Uterus (tissue), 4 donors: Measurements from ENCODE around the gene SDK2. TPM values are rescaled to one million over a fixed set of nuclear protein-coding genes. Genes with fewer than 3 reads are reported as not detected.

Experiments
- DNase-seq, 2 donors: peaks; one replicate each; pipeline ENCODE4 v3.0.0-alpha.2; 2019 to 2020
- H3K27ac ChIP-seq, 2 donors: fragments of 200-600 bp; sonication (generic); 1 replicate in 1 of 2; 2 replicates in 1 of 2; pipeline ENCODE4 v1.5.1; 2016 to 2018
- H3K27me3 ChIP-seq, 2 donors: fragments of 200-600 bp; sonication (generic); one replicate each; pipeline ENCODE4 v1.5.1; 2018 to 2019; ENCODE audit warnings: control low read depth in 1 of 2
- H3K36me3 ChIP-seq, 2 donors: fragments of 200-600 bp; sonication (generic); one replicate each; pipeline ENCODE4 v1.5.1; 2019; ENCODE audit warnings: control low read depth in 1 of 2
- H3K4me1 ChIP-seq, 2 donors: fragments of 200-600 bp; sonication (generic); one replicate each; pipeline ENCODE4 v1.5.1; 2018 to 2019; ENCODE audit warnings: control low read depth in 1 of 2
- H3K4me3 ChIP-seq, 2 donors: fragments of 200-600 bp; sonication (generic); 1 replicate in 1 of 2; 2 replicates in 1 of 2; pipeline ENCODE4 v1.5.1; 2018 to 2019; ENCODE audit warnings: mild to moderate bottlenecking in 1 of 2
- H3K9me3 ChIP-seq, 2 donors: fragments of 200-600 bp; sonication (generic); one replicate each; pipeline ENCODE4 v1.5.1; 2019; ENCODE audit warnings: control low read depth in 1 of 2
- CTCF ChIP-seq, 4 experiments: fragments of 200-600 bp in 2 of 4; fragments of 450-650 bp in 2 of 4; sonication (generic) in 2 of 4; IDR thresholded peaks; one replicate each; pipeline ENCODE4 v1.5.1; 2016 to 2019; ENCODE audit warnings: antibody characterized with exemption in 4 of 4, mild to moderate bottlenecking in 2 of 4, moderate library complexity in 1 of 4
- POLR2A ChIP-seq, 2 donors: fragments of 450-650 bp; IDR thresholded peaks; one replicate each; pipeline ENCODE4 v1.6.1; 2016; ENCODE audit warnings: antibody characterized with exemption in 2 of 2, mild to moderate bottlenecking in 1 of 2, moderate library complexity in 1 of 2
- intact Hi-C: fragments of 100-400 bp; cut with DNase I; formaldehyde crosslinking; loops from one replicate; pipeline ENCODE4 v1.15.1; 2023; ENCODE audit warnings: low total_unique reads
- total RNA-seq, 4 donors: library from RNA; depleted of rRNA in 3 of 4; stranded (reverse); fragments of >200 nt in 3 of 4; gene quantifications; one replicate each; pipeline versions ENCODE4 v1.1.0 to v1.2.4, GENCODE V29; 2014 to 2023
- donor health status: DM: yes; HTN: yes; CAD: no.

The SDK2 gene
- total RNA-seq, 4 donors from 2014 or later: 1.1 to 5.0 TPM; not detected in 2

GRCh38 chr17:73359987-73360410 is 284.2 kb downstream of the SDK2 start:
- Histone ChIP-seq H3K4me1 (no peaks in the 10 kb centered on the region), H3K27ac (no peak overlapping the region), H3K27me3 (no peaks in the 10 kb centered on the region), H3K4me3 (no peak overlapping the region), H3K9me3 (no peaks in the 10 kb centered on the region), H3K36me3 (no peaks in the 10 kb centered on the region)
- intact Hi-C loops: no loop called here
- no peak for DNase-seq
- TF ChIP-seq POLR2A (IDR thresholded peaks at IDR 0.05): no peak
- TF ChIP-seq CTCF (IDR thresholded peaks at IDR 0.05): no peak

GRCh38 chr17:73359352-73359751 is 284.9 kb downstream of the SDK2 start:
- intact Hi-C loops: no loop called here
- TF ChIP-seq CTCF (IDR thresholded peaks at IDR 0.05): no peak
- TF ChIP-seq POLR2A (IDR thresholded peaks at IDR 0.05): no peak
- Histone ChIP-seq H3K4me3 (no peak overlapping the region), H3K27me3 (no peaks in the 10 kb centered on the region), H3K9me3 (no peaks in the 10 kb centered on the region), H3K27ac (no peak overlapping the region), H3K36me3 (no peaks in the 10 kb centered on the region), H3K4me1 (no peaks in the 10 kb centered on the region)
- DNase-seq: no peak

GRCh38 chr17:73358668-73359067 is 285.6 kb downstream of the SDK2 start:
- intact Hi-C loops: no loop called here
- Histone ChIP-seq H3K27me3 (no peaks in the 10 kb centered on the region), H3K4me1 (no peaks in the 10 kb centered on the region), H3K27ac (no peak overlapping the region), H3K36me3 (no peaks in the 10 kb centered on the region), H3K9me3 (no peaks in the 10 kb centered on the region), H3K4me3 (no peak overlapping the region)
- no peak for TF ChIP-seq POLR2A (IDR thresholded peaks at IDR 0.05)
- no peak for TF ChIP-seq CTCF (IDR thresholded peaks at IDR 0.05)
- DNase-seq: no peak

GRCh38 chr17:73357981-73358380 is 286.3 kb downstream of the SDK2 start:
- H3K36me3 ChIP-seq: no peaks in the 10 kb centered on the region
- H3K27ac ChIP-seq: no peak overlapping the region
- intact Hi-C loops: no loop called here
- TF ChIP-seq CTCF (IDR thresholded peaks at IDR 0.05): no peak
- no peak for TF ChIP-seq POLR2A (IDR thresholded peaks at IDR 0.05)
- no peak for DNase-seq
- H3K4me1 ChIP-seq: no peaks in the 10 kb centered on the region
- no peaks in the 10 kb centered on the region for H3K9me3 ChIP-seq
- H3K27me3 ChIP-seq: no peaks in the 10 kb centered on the region
- H3K4me3 ChIP-seq: no peak overlapping the region

GRCh38 chr17:73357318-73357717 is 286.9 kb downstream of the SDK2 start:
- intact Hi-C loops: no loop called here
- DNase-seq: no peak
- no peaks in the 10 kb centered on the region for H3K4me1 ChIP-seq
- H3K27ac ChIP-seq: no peak overlapping the region
- TF ChIP-seq CTCF (IDR thresholded peaks at IDR 0.05) (no peak), POLR2A (IDR thresholded peaks at IDR 0.05) (no peak)
- H3K36me3 ChIP-seq: no peaks in the 10 kb centered on the region
- H3K27me3 ChIP-seq: no peaks in the 10 kb centered on the region
- no peak overlapping the region for H3K4me3 ChIP-seq
- no peaks in the 10 kb centered on the region for H3K9me3 ChIP-seq
